Effector memory CD4-positive, alpha-beta T cell (primary cell): ENCODE data around the gene HYLS1.

Experiments used
- DNase-seq, 3 donors: peaks; one replicate each; pipeline ENCODE4 v3.0.0-alpha.2; 2020
- H3K27ac ChIP-seq: 2 replicates; pipeline ENCODE4 v1.7.0; 2013; ENCODE audit warnings: mild to moderate bottlenecking, low read length, moderate library complexity; ENCODE audit not compliant: insufficient read depth, poor library complexity, severe bottlenecking
- H3K27me3 ChIP-seq: replicated peaks from 2 replicates; pipeline ENCODE4 v1.7.0; 2013; ENCODE audit warnings: mild to moderate bottlenecking, low read length; ENCODE audit not compliant: insufficient read depth, control insufficient read depth, poor library complexity, severe bottlenecking
- H3K36me3 ChIP-seq: 2 replicates; pipeline ENCODE4 v1.7.0; 2013; ENCODE audit warnings: mild to moderate bottlenecking, low read length, moderate library complexity; ENCODE audit not compliant: control insufficient read depth, insufficient read depth
- H3K4me1 ChIP-seq: 2 replicates; pipeline ENCODE4 v1.7.0; 2013; ENCODE audit warnings: low read length, mild to moderate bottlenecking; ENCODE audit not compliant: control insufficient read depth, insufficient read depth, poor library complexity, severe bottlenecking
- H3K4me3 ChIP-seq: 2 replicates; pipeline ENCODE4 v1.7.0; 2013; ENCODE audit warnings: low read length, low read depth, mild to moderate bottlenecking; ENCODE audit not compliant: insufficient read depth, poor library complexity, severe bottlenecking
- H3K9me3 ChIP-seq: 2 replicates; pipeline ENCODE4 v1.7.0; 2013; ENCODE audit warnings: mild to moderate bottlenecking, low read length, moderate library complexity; ENCODE audit not compliant: control insufficient read depth

HYLS1 gene

GRCh38 chr11:125873881-125874555 is 13.4 kb upstream of the HYLS1 start:
- DNase-seq = no peak
- Histone ChIP-seq H3K9me3 (no peaks in the 10 kb centered on the region), H3K4me1 (no peaks in the 10 kb centered on the region), H3K4me3 (no peak overlapping the region), H3K27me3 (peaks cover 2% of the 10 kb centered on the region), H3K36me3 (no peaks in the 10 kb centered on the region), H3K27ac (no peak overlapping the region)

GRCh38 chr11:125874556-125875124 is 12.8 kb upstream of the HYLS1 start:
- DNase-seq = peak in 1 of 3 donors; percentile 7
- H3K9me3 ChIP-seq = no peaks in the 10 kb centered on the region
- H3K27ac ChIP-seq = no peak overlapping the region
- no peaks in the 10 kb centered on the region for H3K4me1 ChIP-seq
- no peak overlapping the region for H3K4me3 ChIP-seq
- peaks cover 2% of the 10 kb centered on the region for H3K27me3 ChIP-seq
- no peaks in the 10 kb centered on the region for H3K36me3 ChIP-seq

- H3K4me3 ChIP-seq = no peak overlapping the region
- no peaks in the 10 kb centered on the region for H3K36me3 ChIP-seq
- no peaks in the 10 kb centered on the region for H3K9me3 ChIP-seq
- H3K27ac ChIP-seq = no peak overlapping the region
- H3K4me1 ChIP-seq = no peaks in the 10 kb centered on the region
- no peaks in the 10 kb centered on the region for H3K27me3 ChIP-seq
- DNase-seq = no peak
Measured at GRCh38 chr11:125881291-125881690, 6.2 kb upstream of the HYLS1 start.

GRCh38 chr11:125883375-125883774 is 4.1 kb upstream of the HYLS1 start:
- Histone ChIP-seq H3K9me3 (no peaks in the 10 kb centered on the region), H3K4me3 (no peak overlapping the region), H3K27ac (no peak overlapping the region), H3K36me3 (no peaks in the 10 kb centered on the region), H3K27me3 (no peaks in the 10 kb centered on the region), H3K4me1 (peaks cover 11% of the 10 kb centered on the region)
- DNase-seq = no peak

- H3K9me3 ChIP-seq = no peaks in the 10 kb centered on the region
- no peaks in the 10 kb centered on the region for H3K36me3 ChIP-seq
- no peak for DNase-seq
- H3K4me1 ChIP-seq = peaks cover 11% of the 10 kb centered on the region
- no peaks in the 10 kb centered on the region for H3K27me3 ChIP-seq
- peak overlapping the region; percentile 70 for H3K4me3 ChIP-seq
- H3K27ac ChIP-seq = peak overlapping the region; percentile 73
Measured at GRCh38 chr11:125886997-125887372, 483 bp upstream of the HYLS1 start.

- Histone ChIP-seq H3K36me3 (peaks cover 10% of the 10 kb centered on the region), H3K9me3 (no peaks in the 10 kb centered on the region), H3K4me1 (peaks cover 11% of the 10 kb centered on the region), H3K27me3 (no peaks in the 10 kb centered on the region), H3K4me3 (no peak overlapping the region), H3K27ac (no peak overlapping the region)
- DNase-seq = no peak
Measured at GRCh38 chr11:125890447-125891100, 3.1 kb downstream of the HYLS1 start.

DNA sequence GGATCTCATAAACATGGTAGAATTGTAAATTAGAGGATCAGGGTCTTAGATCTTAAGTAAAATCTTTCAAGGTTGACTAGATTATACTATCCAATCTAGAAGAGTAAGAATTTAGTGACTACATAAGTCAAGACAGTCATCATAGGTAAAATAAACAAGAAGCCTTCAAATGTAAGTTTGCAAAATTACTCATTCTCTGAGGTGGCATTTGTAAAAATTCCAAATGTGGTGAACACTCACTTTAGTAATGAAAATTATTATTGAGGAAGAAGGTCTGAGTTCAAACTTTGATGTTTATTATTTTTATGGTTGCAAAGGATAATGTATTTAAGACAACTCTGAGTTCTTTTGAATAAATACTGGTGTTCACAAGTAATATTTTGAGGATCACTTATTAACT is 4.6 kb downstream of the HYLS1 start:
- Histone ChIP-seq H3K27me3 (no peaks in the 10 kb centered on the region), H3K9me3 (no peaks in the 10 kb centered on the region), H3K4me1 (peaks cover 7% of the 10 kb centered on the region), H3K4me3 (no peak overlapping the region), H3K36me3 (peaks cover 11% of the 10 kb centered on the region), H3K27ac (no peak overlapping the region)
- no peak for DNase-seq

GRCh38 chr11:125892994-125893393 is 5.5 kb downstream of the HYLS1 start:
- Histone ChIP-seq H3K27me3 (no peaks in the 10 kb centered on the region), H3K36me3 (peaks cover 11% of the 10 kb centered on the region), H3K4me1 (peaks cover 2% of the 10 kb centered on the region), H3K4me3 (no peak overlapping the region), H3K27ac (no peak overlapping the region), H3K9me3 (no peaks in the 10 kb centered on the region)
- DNase-seq = no peak

DNA sequence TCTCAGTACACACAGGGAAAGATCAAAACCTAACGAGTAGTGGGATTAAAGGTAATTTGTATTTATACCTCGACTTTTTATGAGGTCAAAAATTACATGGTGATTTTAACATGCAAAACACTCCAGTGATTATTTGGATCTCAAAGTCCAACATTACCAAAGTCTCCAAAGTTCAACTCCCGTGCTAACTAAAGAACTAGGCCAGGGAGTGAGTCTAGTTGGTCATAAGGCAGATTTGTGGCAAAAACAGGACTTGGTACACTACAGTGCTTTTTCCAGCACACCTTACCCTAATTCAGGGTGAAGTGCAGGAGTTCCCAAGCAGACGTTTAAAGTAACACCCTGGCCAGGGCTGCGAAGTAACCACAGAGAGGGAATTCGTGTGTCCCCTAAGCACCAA is 14.4 kb downstream of the HYLS1 start:
- Histone ChIP-seq H3K4me3 (no peak overlapping the region), H3K4me1 (peaks cover 20% of the 10 kb centered on the region), H3K27me3 (peaks cover 22% of the 10 kb centered on the region), H3K36me3 (peaks cover 8% of the 10 kb centered on the region), H3K27ac (no peak overlapping the region), H3K9me3 (no peaks in the 10 kb centered on the region)
- DNase-seq = no peak

DNA sequence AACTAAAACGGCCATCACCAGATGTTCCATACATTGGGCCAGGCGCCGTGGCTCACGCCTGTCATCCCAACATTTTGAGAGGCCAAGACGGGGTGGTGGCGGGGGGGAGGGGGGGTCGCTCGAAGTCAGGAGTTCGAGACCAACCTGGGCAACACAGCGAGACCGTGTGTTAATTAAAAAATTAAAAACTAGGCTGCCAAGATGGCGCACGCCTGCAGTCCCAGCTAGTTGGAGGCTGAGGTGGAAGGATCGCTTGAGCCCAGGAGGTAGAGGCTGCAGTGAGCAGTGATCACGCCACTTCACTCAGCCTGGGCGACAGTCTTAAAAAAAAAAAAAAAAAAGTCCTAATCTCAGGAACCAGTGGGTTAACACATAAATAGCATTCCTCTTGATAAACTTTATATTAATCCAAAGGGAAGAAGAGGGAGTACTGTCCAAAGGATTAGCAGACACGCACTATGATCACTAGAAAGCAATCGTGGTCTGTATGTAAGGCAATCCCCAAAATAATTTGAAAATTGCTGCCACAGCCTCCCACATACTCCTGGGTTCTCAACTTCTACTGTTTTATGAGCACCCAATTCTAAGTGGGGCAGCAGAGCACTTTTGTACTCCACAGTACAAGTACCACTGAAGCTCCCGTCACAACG is 14.9 kb downstream of the HYLS1 start:
- H3K36me3 ChIP-seq = peaks cover 8% of the 10 kb centered on the region
- no peaks in the 10 kb centered on the region for H3K9me3 ChIP-seq
- H3K4me3 ChIP-seq = peak overlapping the region; percentile 98
- H3K27ac ChIP-seq = peak overlapping the region; percentile 79
- DNase-seq = no peak
- H3K27me3 ChIP-seq = peaks cover 22% of the 10 kb centered on the region
- peaks cover 20% of the 10 kb centered on the region for H3K4me1 ChIP-seq
